Measurements from ENCODE around the gene C4orf54.

The C4orf54 gene

DNA sequence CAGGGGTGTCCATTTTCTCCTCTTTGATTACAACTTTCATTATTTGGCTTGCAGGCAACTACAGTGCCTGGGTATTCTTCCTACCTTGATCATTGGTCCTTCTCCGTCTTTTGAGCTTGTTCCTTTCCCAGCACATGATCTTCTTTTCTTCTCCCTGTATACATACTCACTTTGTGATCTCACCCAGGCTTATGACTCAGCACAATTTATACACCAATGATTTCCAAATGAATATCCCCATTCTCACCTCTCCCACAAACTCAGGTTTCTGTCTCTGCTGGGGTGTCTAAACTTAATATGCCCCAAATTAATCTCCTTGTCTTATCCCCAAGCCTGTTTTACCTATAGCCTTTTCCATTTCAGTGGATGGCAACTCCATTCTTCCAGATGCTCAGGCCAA is 19.5 kb upstream of the C4orf54 start:
- Histone ChIP-seq H3K27me3 (ENCODE audit: control insufficient read depth, insufficient read depth, low read length, poor library complexity, severe bottlenecking) (no peaks in the 10 kb centered on the region), H3K4me3 (ENCODE audit: insufficient read depth, low read depth, low read length) (no peak overlapping the region), H3K27ac (ENCODE audit: insufficient read depth, low read depth, low read length, poor library complexity, severe bottlenecking) (no peak overlapping the region), H3K9me3 (ENCODE audit: control insufficient read depth, low read length) (no peaks in the 10 kb centered on the region), H3K36me3 (ENCODE audit: control insufficient read depth, insufficient read depth, low read length) (no peaks in the 10 kb centered on the region), H3K4me1 (ENCODE audit: control insufficient read depth, insufficient read depth, low read length) (no peaks in the 10 kb centered on the region)
- WGBS, 2 experiments, result 93 to 95% methylated on average over 1 of the region's 1 CpG

- Histone ChIP-seq H3K9me3 (ENCODE audit: control insufficient read depth, low read length) (no peaks in the 10 kb centered on the region), H3K27me3 (ENCODE audit: control insufficient read depth, insufficient read depth, low read length, poor library complexity, severe bottlenecking) (no peaks in the 10 kb centered on the region), H3K4me3 (ENCODE audit: insufficient read depth, low read depth, low read length) (no peak overlapping the region), H3K4me1 (ENCODE audit: control insufficient read depth, insufficient read depth, low read length) (no peaks in the 10 kb centered on the region), H3K36me3 (ENCODE audit: control insufficient read depth, insufficient read depth, low read length) (no peaks in the 10 kb centered on the region), H3K27ac (ENCODE audit: insufficient read depth, low read depth, low read length, poor library complexity, severe bottlenecking) (no peak overlapping the region)
- WGBS, 2 experiments, result 91 to 96% methylated on average over 5 of the region's 5 CpGs
Observed at GRCh38 chr4:99670409-99671073, 12.9 kb upstream of the C4orf54 start.

- no peaks in the 10 kb centered on the region for H3K27me3 ChIP-seq (ENCODE audit: control insufficient read depth, insufficient read depth, low read length, poor library complexity, severe bottlenecking)
- no peak overlapping the region for H3K4me3 ChIP-seq (ENCODE audit: insufficient read depth, low read depth, low read length)
- no peaks in the 10 kb centered on the region for H3K36me3 ChIP-seq (ENCODE audit: control insufficient read depth, insufficient read depth, low read length)
- no peak overlapping the region for H3K27ac ChIP-seq (ENCODE audit: insufficient read depth, low read depth, low read length, poor library complexity, severe bottlenecking)
- no peaks in the 10 kb centered on the region for H3K9me3 ChIP-seq (ENCODE audit: control insufficient read depth, low read length)
- no peaks in the 10 kb centered on the region for H3K4me1 ChIP-seq (ENCODE audit: control insufficient read depth, insufficient read depth, low read length)
- WGBS, 2 experiments, result 100% methylated on average over 1 of the region's 1 CpG
Observed at GRCh38 chr4:99669084-99669483, 11.5 kb upstream of the C4orf54 start.

GRCh38 chr4:99668472-99668871 is 10.8 kb upstream of the C4orf54 start:
- 96 to 97% methylated on average over 1 of the region's 1 CpG for WGBS, 2 experiments
- Histone ChIP-seq H3K4me1 (ENCODE audit: control insufficient read depth, insufficient read depth, low read length) (no peaks in the 10 kb centered on the region), H3K36me3 (ENCODE audit: control insufficient read depth, insufficient read depth, low read length) (no peaks in the 10 kb centered on the region)

DNA sequence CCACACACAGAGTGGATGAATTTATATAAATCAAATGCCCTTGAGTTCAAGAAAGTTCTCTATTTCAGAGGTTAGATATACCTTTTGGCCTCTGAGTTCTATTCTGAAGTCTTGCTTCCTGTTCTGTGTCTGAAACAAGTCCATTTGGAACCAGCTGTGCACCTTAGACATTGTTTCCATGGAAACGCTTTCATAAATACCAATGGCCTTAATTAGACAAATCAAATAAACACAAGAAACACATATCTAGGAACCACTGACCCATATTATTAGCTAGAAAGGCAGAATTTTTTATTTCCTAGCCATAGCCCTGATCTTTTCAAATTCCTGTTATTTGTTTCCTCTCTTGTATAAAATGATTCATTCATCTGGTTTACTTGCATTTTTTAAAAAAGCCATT is 8.4 kb upstream of the C4orf54 start:
- Histone ChIP-seq H3K4me3 (ENCODE audit: insufficient read depth, low read depth, low read length) (no peak overlapping the region), H3K27me3 (ENCODE audit: control insufficient read depth, insufficient read depth, low read length, poor library complexity, severe bottlenecking) (no peaks in the 10 kb centered on the region), H3K27ac (ENCODE audit: insufficient read depth, low read depth, low read length, poor library complexity, severe bottlenecking) (no peak overlapping the region), H3K36me3 (ENCODE audit: control insufficient read depth, insufficient read depth, low read length) (no peaks in the 10 kb centered on the region), H3K4me1 (ENCODE audit: control insufficient read depth, insufficient read depth, low read length) (no peaks in the 10 kb centered on the region), H3K9me3 (ENCODE audit: control insufficient read depth, low read length) (no peaks in the 10 kb centered on the region)
- 82 to 86% methylated on average over 1 of the region's 1 CpG for WGBS, 2 experiments

More at GRCh38 chr4:99668472-99668871, 10.8 kb upstream of the C4orf54 start:
- H3K27ac ChIP-seq (ENCODE audit: insufficient read depth, low read depth, low read length, poor library complexity, severe bottlenecking), result no peak overlapping the region
- no peaks in the 10 kb centered on the region for H3K9me3 ChIP-seq (ENCODE audit: control insufficient read depth, low read length)
- no peaks in the 10 kb centered on the region for H3K27me3 ChIP-seq (ENCODE audit: control insufficient read depth, insufficient read depth, low read length, poor library complexity, severe bottlenecking)
- H3K4me3 ChIP-seq (ENCODE audit: insufficient read depth, low read depth, low read length), result no peak overlapping the region

GRCh38 chr4:99664716-99665115 is 7.1 kb upstream of the C4orf54 start:
- Histone ChIP-seq H3K4me3 (ENCODE audit: insufficient read depth, low read depth, low read length) (no peak overlapping the region), H3K9me3 (ENCODE audit: control insufficient read depth, low read length) (no peaks in the 10 kb centered on the region), H3K27ac (ENCODE audit: insufficient read depth, low read depth, low read length, poor library complexity, severe bottlenecking) (no peak overlapping the region), H3K27me3 (ENCODE audit: control insufficient read depth, insufficient read depth, low read length, poor library complexity, severe bottlenecking) (no peaks in the 10 kb centered on the region), H3K36me3 (ENCODE audit: control insufficient read depth, insufficient read depth, low read length) (no peaks in the 10 kb centered on the region), H3K4me1 (ENCODE audit: control insufficient read depth, insufficient read depth, low read length) (no peaks in the 10 kb centered on the region)

GRCh38 chr4:99661907-99662306 is 4.3 kb upstream of the C4orf54 start:
- no peak overlapping the region for H3K27ac ChIP-seq (ENCODE audit: insufficient read depth, low read depth, low read length, poor library complexity, severe bottlenecking)
- H3K9me3 ChIP-seq (ENCODE audit: control insufficient read depth, low read length), result no peaks in the 10 kb centered on the region
- H3K4me3 ChIP-seq (ENCODE audit: insufficient read depth, low read depth, low read length), result no peak overlapping the region
- H3K4me1 ChIP-seq (ENCODE audit: control insufficient read depth, insufficient read depth, low read length), result no peaks in the 10 kb centered on the region
- no peaks in the 10 kb centered on the region for H3K36me3 ChIP-seq (ENCODE audit: control insufficient read depth, insufficient read depth, low read length)
- 95 to 98% methylated on average over 4 to 5 of the region's 5 CpGs for WGBS, 2 experiments
- H3K27me3 ChIP-seq (ENCODE audit: control insufficient read depth, insufficient read depth, low read length, poor library complexity, severe bottlenecking), result no peaks in the 10 kb centered on the region

GRCh38 chr4:99658666-99659065 is 1.0 kb upstream of the C4orf54 start:
- Histone ChIP-seq H3K27me3 (ENCODE audit: control insufficient read depth, insufficient read depth, low read length, poor library complexity, severe bottlenecking) (no peaks in the 10 kb centered on the region), H3K9me3 (ENCODE audit: control insufficient read depth, low read length) (no peaks in the 10 kb centered on the region), H3K36me3 (ENCODE audit: control insufficient read depth, insufficient read depth, low read length) (no peaks in the 10 kb centered on the region), H3K4me1 (ENCODE audit: control insufficient read depth, insufficient read depth, low read length) (no peaks in the 10 kb centered on the region), H3K4me3 (ENCODE audit: insufficient read depth, low read depth, low read length) (no peak overlapping the region), H3K27ac (ENCODE audit: insufficient read depth, low read depth, low read length, poor library complexity, severe bottlenecking) (no peak overlapping the region)
- WGBS, 2 experiments, result 91 to 94% methylated on average over 4 of the region's 4 CpGs

DNA sequence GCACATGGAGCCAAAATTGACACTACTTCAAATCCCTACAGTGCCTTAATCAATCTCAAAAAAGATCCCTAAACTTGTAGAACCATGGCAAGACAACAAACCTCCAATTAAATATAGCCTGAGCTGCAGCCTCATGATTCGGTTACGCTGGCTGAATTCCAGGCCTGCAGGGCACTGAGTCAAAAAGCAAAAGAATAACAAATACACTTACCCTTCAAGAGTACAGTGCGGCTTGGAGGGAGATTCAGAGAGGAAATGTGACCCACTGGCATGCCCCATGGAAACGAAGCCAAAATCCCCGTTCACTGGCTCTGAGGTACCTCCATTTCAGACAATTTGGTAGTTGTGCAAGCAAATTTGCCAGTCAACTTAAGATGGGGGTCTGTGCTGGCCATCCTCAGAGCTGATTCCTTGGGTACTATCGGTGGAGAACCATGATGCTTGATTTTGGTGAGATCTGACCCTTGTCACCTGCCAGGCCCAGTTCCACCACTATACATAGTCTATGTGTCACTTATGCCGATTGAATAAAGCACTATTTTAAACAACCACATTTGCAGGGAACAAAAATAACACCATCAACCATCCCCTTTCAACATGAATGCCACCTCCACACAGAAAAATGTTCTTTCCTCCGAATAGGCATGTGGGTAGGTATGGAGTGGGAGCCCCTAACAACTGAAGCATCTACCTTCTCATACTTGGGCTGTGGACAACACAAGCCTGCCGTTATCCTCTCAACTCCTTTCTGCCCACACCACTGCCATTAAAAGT is 2.1 kb downstream of the C4orf54 start:
- H3K4me1 ChIP-seq (ENCODE audit: control insufficient read depth, insufficient read depth, low read length), result no peaks in the 10 kb centered on the region
- no peak overlapping the region for H3K4me3 ChIP-seq (ENCODE audit: insufficient read depth, low read depth, low read length)
- no peaks in the 10 kb centered on the region for H3K36me3 ChIP-seq (ENCODE audit: control insufficient read depth, insufficient read depth, low read length)
- 91 to 95% methylated on average over 9 of the region's 9 CpGs for whole genome bisulfite sequencing, 2 experiments
- no peaks in the 10 kb centered on the region for H3K27me3 ChIP-seq (ENCODE audit: control insufficient read depth, insufficient read depth, low read length, poor library complexity, severe bottlenecking)
- no peaks in the 10 kb centered on the region for H3K9me3 ChIP-seq (ENCODE audit: control insufficient read depth, low read length)
- H3K27ac ChIP-seq (ENCODE audit: insufficient read depth, low read depth, low read length, poor library complexity, severe bottlenecking), result no peak overlapping the region

GRCh38 chr4:99654361-99654761 is 3.3 kb downstream of the C4orf54 start:
- 90 to 92% methylated on average over 14 to 15 of the region's 15 CpGs for WGBS, 2 experiments
- no peaks in the 10 kb centered on the region for H3K27me3 ChIP-seq (ENCODE audit: control insufficient read depth, insufficient read depth, low read length, poor library complexity, severe bottlenecking)
- no peaks in the 10 kb centered on the region for H3K9me3 ChIP-seq (ENCODE audit: control insufficient read depth, low read length)
- no peaks in the 10 kb centered on the region for H3K36me3 ChIP-seq (ENCODE audit: control insufficient read depth, insufficient read depth, low read length)
- H3K4me3 ChIP-seq (ENCODE audit: insufficient read depth, low read depth, low read length), result no peak overlapping the region
- H3K4me1 ChIP-seq (ENCODE audit: control insufficient read depth, insufficient read depth, low read length), result no peaks in the 10 kb centered on the region
- H3K27ac ChIP-seq (ENCODE audit: insufficient read depth, low read depth, low read length, poor library complexity, severe bottlenecking), result no peak overlapping the region
